Neural cell (in vitro differentiated cells): Measurements from ENCODE around the gene NOL8.

Experiments
- CTCF ChIP-seq: fragments of 450-650 bp; IDR thresholded peaks from 2 replicates; pipeline ENCODE4 v1.5.1; 2014; ENCODE audit warnings: antibody characterized with exemption, mild to moderate bottlenecking, moderate library complexity; ENCODE audit not compliant: poor library complexity, severe bottlenecking
- EP300 ChIP-seq: fragments of 450-650 bp; conservative IDR thresholded peaks from 2 replicates; pipeline ENCODE4 v1.6.1; 2014; ENCODE audit warnings: antibody characterized with exemption, mild to moderate bottlenecking, moderate library complexity; ENCODE audit not compliant: poor library complexity, severe bottlenecking
- EZH2 ChIP-seq: fragments of 200-600, 300-800 bp; shearing (Covaris generic), sonication (generic); IDR thresholded peaks from 2 replicates; pipeline ENCODE4 v1.6.1; 2014; ENCODE audit warnings: antibody characterized with exemption, low read length, borderline replicate concordance, mild to moderate bottlenecking; ENCODE audit not compliant: insufficient read depth, poor library complexity, severe bottlenecking
- MXI1 ChIP-seq: fragments of 450-650 bp; conservative IDR thresholded peaks from 2 replicates; pipeline ENCODE4 v1.6.1; 2014; ENCODE audit warnings: antibody characterized with exemption, mild to moderate bottlenecking; ENCODE audit not compliant: poor library complexity, severe bottlenecking
- RAD21 ChIP-seq: fragments of 450-650 bp; conservative IDR thresholded peaks from 2 replicates; pipeline ENCODE4 v1.6.1; 2014; ENCODE audit warnings: antibody characterized with exemption, mild to moderate bottlenecking, moderate library complexity
- REST ChIP-seq: IDR thresholded peaks from 2 replicates; pipeline ENCODE4 v1.6.1; 2012; ENCODE audit warnings: borderline replicate concordance

GRCh38 chr9:92253656-92254055, 71.5 kb downstream of the NOL8 start:
- no peak for TF ChIP-seq EP300
- TF ChIP-seq MXI1: no peak
- TF ChIP-seq CTCF: no peak
- TF ChIP-seq REST: no peak
- TF ChIP-seq EZH2: no peak
- TF ChIP-seq RAD21: no peak
